GM19455 (cell line): Measurements from ENCODE around the gene SMAD4.
A peak's percentile ranks its signal among the peaks of the same experiment; 100 is the strongest.
"Not testable (repeated sequence)": the region's sequence is repeated elsewhere in the genome, so short reads cannot be mapped to it uniquely, and the experiment has no call there.

ENCODE experiments used
- ATAC-seq: cut with Tn5 transposase; IDR thresholded peaks from one replicate; pipeline ENCODE4 v1.9.1; 2021; ENCODE audit not compliant: unreplicated experiment

SMAD4 gene

GRCh38 chr18:51029694-51030536 is at the start of gene SMAD4:
SMAD4 (plus strand) TSS chr18:51030213; CDS start chr18:51047047, 16,834 bp downstream.
- peak; percentile 81 for ATAC-seq

- no peak for ATAC-seq
Observed at GRCh38 chr18:50981381-50981780, 48.6 kb upstream of the SMAD4 start.

- ATAC-seq, result no peak
Observed at GRCh38 chr18:50982086-50982801, 47.8 kb upstream of the SMAD4 start.

GRCh38 chr18:50982802-50983179 is 47.2 kb upstream of the SMAD4 start:
- no peak for ATAC-seq

- no peak for ATAC-seq
Observed at GRCh38 chr18:50986360-50987087, 43.5 kb upstream of the SMAD4 start.

GRCh38 chr18:50987261-50987660 is 42.8 kb upstream of the SMAD4 start:
- ATAC-seq, result no peak

GRCh38 chr18:50989711-50990110 is 40.3 kb upstream of the SMAD4 start:
- ATAC-seq, result no peak

- no peak for ATAC-seq
Observed at GRCh38 chr18:50992351-50992762, 37.7 kb upstream of the SMAD4 start.

- no peak for ATAC-seq
Observed at GRCh38 chr18:50994031-50994430, 36.0 kb upstream of the SMAD4 start.

- ATAC-seq, result not testable (repeated sequence)
Observed at GRCh38 chr18:51003174-51003573, 26.8 kb upstream of the SMAD4 start.

- ATAC-seq, result no peak
Observed at GRCh38 chr18:51006061-51006818, 23.8 kb upstream of the SMAD4 start.

GRCh38 chr18:51006948-51007789 is 22.8 kb upstream of the SMAD4 start:
- ATAC-seq, result no peak

GRCh38 chr18:51007790-51008139 is 22.2 kb upstream of the SMAD4 start:
- no peak for ATAC-seq

- ATAC-seq, result no peak
Observed at GRCh38 chr18:51009072-51009471, 20.9 kb upstream of the SMAD4 start.

- no peak for ATAC-seq
Observed at GRCh38 chr18:51010218-51010617, 19.8 kb upstream of the SMAD4 start.

GRCh38 chr18:51011709-51012108 is 18.3 kb upstream of the SMAD4 start:
- ATAC-seq, result no peak

- ATAC-seq, result no peak
Observed at GRCh38 chr18:51012441-51012840, 17.6 kb upstream of the SMAD4 start.

GRCh38 chr18:51013259-51013658 is 16.8 kb upstream of the SMAD4 start:
- no peak for ATAC-seq

- ATAC-seq, result no peak
Observed at GRCh38 chr18:51017140-51017879, 12.7 kb upstream of the SMAD4 start.
